Smooth muscle cell of trachea (primary cell): ENCODE results near the gene IL31. TPM values are rescaled to one million over a fixed set of nuclear protein-coding genes. Genes with fewer than 3 reads are reported as not detected.

Experiments
- total RNA-seq: library from RNA; depleted of rRNA; stranded (reverse); fragments of >200 nt; gene quantifications from 2 replicates; pipeline ENCODE4 v1.2.1, GENCODE V29; 2014

The IL31 gene
- total RNA-seq, result not detected in 2 replicates

GRCh38 chr12:122174155-122174845 lies at the start of gene IL31:
Gene IL31, minus strand, starts transcription at chr12:122174221. Its CDS starts 49 bp downstream, at chr12:122174172.

DNA sequence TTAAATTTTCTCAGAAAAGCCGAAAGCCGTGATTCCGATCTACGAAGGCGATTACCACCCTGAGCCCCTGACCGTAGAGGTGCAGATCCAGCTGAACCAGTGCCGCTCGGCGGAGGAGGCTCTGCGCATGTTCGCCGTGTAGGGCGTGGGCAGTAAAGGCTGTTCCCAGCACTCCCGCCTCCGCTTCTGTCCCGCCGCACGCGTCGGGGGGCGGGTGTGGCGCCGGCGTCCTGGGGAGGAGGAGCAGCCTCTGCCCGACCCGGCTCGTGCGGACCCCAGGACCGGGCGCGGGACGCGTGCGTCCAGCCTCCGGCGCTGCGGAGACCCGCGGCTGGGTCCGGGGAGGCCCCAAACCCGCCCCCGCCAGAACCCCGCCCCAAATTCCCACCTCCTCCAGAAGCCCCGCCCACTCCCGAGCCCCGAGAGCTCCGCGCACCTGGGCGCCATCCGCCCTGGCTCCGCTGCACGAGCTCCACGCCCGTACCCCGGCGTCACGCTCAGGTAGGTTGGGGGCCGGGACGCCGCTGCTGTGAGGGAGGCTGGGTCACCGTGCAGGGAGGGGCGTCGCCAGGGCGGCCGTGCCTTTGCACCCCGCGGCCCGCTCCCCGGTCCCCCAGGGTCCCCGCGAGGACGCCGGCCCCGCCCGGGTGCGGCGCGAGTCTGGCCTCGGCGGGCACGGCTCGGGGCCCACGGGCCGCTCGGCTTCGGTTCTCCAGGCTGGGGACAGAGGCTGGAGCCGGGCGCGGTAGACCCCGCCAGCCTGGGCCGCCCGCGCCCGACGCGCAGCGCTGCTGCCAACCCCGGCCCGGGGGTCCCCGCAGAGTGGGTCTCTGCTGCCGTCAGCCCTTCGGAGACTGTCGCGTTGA lies 29.5 kb upstream of the IL31 start, which contains the start of gene B3GNT4:
B3GNT4 (plus strand) TSS at position 409 of the 866 bp plus-strand sequence. CDS start 910 bp downstream, outside the sequence.

GRCh38 chr12:122182887-122183587 lies 9.0 kb upstream of the IL31 start, which contains the start of gene LRRC43:
Gene LRRC43, plus strand, starts transcription at chr12:122183123. Its CDS starts 22 bp downstream, at chr12:122183145.

Other genes starting within 250 kb of the IL31 start
- gene BCL7A, start 152.3 kb downstream of the IL31 start, total RNA-seq, result 4.5 and 5.3 TPM in 2 replicates
- 10.9 and 15.2 TPM in 2 replicates for gene MLXIP, start 95.5 kb downstream of the IL31 start, total RNA-seq
- 1.0 and 3.3 TPM in 2 replicates for gene LRRC43, start 8.9 kb upstream of the IL31 start, total RNA-seq
- gene B3GNT4, start 29.5 kb upstream of the IL31 start, total RNA-seq, result 0.33 TPM in 1 of 2 replicates, not detected in the other
- 79.4 and 83.3 TPM in 2 replicates for gene DIABLO, start 51.8 kb upstream of the IL31 start, total RNA-seq
- 24.8 and 26.8 TPM in 2 replicates for gene VPS33A, start 92.3 kb upstream of the IL31 start, total RNA-seq
- 73.4 and 73.6 TPM in 2 replicates for gene CLIP1, start 248.4 kb upstream of the IL31 start, total RNA-seq